CD4-positive, alpha-beta T cell treated with Interleukin-12 subunit alpha and Interleukin-12 subunit beta, for 1 hour (primary cell): ENCODE measurements around the gene ANTXRL.
"Not testable (repeated sequence)": the region's sequence is repeated elsewhere in the genome, so short reads cannot be mapped to it uniquely, and the experiment has no call there.

Source experiments
- DNase-seq: peaks from one replicate; pipeline ENCODE4 v3.0.0-alpha.2; 2020

ANTXRL gene

DNA sequence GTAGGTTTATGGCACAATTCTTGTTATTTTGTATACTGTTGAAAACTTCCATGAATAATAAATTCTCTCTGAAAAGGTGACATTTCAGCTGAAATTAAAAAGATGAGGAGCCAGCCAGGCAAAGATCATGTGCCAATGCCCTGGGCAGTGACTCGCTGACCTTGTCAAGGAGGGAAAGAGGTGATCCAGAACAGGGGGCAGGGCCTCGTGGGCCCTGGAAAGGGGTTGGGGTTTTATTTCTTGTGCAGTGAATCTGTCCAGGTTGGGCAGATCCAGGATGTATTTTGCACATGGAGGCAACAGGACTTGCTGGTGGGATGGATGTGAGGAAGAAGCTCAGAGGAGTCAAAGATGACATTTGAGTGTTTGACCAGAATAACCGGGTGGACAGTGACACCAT, 31.6 kb upstream of the ANTXRL start:
- not testable (repeated sequence) for DNase-seq

DNA sequence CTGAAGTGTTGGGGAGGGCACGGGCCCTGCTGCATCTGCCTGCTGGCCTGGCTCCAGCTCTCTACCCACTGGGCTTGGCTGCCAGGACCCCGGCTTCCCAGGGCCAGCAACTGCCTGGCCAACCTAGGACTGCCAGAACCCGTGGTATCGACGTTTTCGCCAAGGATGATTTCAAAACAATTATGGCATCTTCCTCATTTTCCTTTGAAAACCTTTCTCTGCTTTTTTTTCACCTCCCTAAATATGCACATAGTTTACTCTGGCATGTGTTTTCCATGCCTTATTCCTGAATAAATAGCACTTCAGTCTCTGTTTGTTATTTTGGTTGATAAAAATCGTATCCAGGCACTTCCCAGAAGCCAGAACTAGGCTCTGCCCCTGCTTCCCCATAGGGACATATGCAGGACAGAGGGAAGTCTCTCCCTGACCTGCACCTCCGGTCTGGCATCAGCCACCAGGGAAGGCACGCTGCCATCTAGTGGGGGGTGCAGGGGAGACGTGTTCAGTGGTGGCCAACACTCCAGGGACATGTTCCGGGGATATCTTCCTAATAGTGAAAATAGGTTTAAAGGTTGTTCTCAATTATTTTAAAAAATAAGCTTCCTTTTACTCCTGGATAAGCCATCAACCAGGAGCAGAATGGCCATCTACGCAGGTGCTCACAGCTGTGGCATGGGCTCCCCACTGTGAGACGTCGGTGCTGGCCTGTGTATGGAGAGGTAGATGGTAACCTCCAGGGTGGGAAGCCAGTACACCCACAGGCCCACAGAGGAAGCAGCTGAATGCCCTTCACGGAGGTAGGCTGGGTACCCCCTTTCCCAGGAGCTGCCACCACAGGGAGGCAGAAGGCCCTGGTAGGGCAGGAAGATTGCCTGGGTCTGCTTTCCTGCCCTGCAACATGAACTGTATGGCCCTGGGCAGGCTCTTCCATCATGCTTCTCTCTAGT, 30.7 kb upstream of the ANTXRL start:
- DNase-seq = peak; percentile 48

DNA sequence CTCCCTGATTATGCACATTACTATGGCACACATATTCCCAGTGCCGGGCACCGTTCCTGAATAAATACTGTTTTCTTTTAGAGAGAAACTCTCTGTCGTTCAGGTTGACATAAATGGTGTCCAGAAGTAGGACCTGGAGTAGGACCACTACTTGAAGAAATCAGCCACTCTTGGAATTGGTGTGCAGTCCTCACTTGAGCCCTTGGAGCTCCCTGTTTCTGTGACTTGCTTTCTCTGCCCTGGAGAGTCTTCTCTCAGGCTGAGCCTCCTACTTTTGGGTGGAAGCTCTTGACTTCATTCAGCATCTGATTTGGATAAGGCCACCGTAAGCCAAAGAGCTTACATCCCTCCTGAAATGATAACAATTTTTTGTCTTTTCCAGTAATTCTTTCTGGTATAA, 29.7 kb upstream of the ANTXRL start:
- no peak for DNase-seq

DNA sequence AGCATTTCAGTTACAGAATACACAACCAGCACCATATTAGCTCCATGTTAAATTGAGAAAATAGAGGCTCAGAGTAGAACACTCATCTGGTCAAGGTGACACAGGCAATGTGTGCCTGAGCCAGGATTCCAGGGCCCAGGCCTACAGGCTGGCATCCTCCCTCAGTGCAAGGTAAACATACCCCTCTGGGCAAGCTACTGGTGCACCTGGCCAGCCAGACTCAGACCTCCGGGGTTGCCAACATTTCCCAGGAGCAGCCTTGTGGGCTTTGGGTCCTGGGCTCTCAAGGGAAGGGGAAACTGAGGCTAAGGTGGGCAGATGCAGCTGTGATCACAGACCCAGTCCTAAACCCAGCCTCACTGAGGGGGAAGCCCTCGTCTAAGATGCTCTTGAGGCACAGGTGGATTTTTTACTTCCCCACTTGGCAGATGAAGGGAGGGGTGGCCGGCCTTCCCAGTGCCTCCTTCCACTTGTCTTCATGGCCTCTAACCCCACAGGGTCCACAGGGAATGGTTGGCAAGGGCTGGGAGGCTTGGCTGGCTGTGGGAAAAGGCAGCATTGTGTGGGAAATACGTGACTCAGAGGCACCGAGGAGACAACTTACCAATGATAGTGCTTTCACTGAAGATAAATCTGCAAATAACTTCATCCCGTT, 23.8 kb upstream of the ANTXRL start:
- DNase-seq = not testable (repeated sequence)

DNA sequence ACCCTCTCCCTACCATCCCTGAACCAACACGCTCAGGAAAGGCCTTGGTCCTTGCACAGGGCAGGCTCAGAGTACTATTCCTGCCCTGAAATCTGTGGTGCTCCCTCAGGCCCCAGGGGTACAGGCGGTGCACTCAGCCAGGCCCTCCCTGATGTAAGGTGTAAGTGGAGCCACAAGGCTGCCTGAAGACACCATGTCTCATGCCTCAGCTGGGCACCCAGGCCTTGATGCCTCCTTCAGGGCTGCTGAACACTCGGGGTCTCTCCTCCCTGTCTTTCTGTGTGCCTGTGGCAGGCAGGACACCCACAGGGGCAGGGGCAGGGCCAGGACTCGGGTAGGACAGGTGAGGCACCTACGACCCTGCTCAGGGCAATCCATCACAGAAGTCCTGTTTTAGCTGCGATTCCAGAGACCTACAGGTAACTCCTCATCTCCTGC, 22.9 kb upstream of the ANTXRL start:
- no peak for DNase-seq

DNA sequence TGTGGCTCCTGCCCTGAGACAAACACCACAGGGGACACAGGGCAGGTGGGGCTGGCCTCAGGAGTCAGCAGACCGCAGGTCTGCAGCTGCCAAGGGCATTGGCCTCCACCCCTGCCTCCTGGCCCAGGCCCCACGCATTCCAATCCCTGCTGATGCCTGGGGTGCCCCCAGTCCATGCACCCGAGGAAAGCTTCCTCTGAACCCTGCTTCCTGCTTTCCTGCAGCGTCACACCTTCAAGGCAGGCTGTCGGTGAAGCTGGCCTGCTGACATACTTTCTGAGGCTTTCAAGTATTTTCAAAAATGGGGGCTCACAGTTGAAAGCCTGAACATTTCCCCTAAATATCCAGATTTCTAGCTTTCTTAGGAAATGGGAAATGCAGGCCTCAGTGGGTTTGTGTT, 22.5 kb upstream of the ANTXRL start:
- no peak for DNase-seq

DNA sequence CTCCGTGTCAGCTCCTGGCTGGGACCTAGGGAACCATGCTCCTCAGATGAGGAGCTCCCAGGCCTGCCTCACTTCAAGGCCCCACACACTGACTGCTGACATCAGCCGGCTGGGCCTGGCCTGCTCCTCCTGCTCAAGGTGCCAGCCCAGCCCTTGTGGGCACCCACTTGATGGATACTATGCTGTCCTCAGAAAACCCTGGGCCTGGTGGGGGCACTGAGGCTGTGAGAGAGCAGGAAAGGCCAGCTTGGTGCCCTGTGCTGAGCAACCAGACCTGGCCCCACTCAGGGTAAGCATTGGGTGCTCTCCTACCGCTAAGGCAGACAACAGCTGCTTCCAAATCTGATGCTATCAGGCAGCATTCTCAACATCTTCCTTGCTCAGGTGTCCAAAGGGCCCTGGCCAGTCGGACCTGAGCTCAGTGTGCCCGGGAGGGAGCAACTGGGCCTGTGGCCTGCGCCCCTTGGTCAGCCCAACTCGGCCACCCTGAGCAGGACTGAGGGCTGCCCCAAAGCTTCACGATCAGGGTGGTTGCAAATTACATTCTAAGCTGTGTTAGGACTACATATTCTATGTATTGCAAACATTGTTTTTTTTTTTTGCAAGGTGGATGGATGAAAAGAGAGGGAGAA, 21.9 kb upstream of the ANTXRL start:
- no peak for DNase-seq

DNA sequence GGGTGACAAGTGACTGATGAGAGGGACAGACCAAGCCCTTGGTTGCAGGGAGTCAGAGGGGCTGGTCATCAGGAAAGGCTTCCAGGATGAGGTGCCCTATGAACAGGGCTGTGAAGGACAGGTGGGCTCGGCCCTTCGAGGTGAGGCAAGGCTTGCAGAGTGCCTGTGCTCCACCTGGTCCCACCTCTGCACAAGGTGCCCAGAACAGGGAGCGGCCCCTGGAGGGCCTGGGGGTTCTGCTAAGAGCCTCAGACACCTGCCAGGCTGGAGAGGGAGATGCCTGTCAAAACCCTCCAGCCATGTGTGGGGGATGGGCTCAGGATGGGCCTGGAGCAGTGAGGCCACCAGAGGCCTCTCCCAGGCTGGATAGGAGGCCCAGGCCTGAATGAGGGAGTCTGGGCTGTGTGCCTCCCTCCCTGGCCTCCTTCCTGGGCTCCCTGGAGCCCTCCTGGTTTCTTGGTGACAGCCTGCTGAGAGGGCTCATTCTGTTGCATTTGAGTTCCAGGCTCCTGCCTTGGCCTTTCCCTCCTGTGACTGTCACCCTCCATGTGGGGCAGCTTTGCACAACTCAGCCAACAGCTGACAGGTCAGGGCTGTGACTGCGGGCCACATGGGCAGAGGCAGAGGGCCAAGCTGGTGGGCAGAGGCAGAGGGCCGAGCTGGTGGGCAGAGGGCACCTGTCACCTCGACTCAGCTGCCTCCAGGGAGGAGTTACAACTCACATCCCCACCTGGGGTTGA, 21.1 kb upstream of the ANTXRL start:
- not testable (repeated sequence) for DNase-seq

DNA sequence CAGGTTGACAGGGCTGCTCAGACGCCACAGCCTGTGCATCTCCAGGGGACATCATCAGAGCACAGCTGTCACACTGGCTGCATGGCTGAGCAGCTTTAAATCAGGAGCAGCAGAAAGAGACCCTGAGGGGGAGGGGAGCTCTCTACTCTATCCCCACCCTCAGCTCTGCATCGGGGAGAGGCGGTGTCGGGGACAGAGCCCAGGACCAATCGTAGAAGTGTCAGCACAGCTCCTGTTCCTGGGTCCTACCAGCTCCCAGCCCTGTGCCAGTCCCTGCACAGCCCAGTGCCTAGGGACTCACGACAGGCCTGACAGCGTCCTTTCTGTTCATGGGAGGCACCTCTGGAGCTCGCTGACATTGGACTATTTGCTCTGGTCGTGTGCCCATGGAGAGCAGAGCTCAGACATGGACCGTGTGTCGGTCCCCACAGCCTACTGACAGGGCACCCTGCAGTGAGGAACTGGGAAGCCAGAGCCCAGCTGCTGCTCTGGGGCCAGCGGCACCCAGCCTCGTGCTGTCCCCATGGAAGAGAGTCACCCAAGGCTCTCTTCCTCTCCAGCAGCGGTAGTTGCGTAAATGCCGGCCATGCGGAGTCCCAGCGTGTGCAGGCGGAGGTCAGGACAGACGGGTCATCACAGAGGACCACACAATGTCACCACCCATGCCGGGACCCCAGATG, 20.4 kb upstream of the ANTXRL start:
- DNase-seq = no peak

DNA sequence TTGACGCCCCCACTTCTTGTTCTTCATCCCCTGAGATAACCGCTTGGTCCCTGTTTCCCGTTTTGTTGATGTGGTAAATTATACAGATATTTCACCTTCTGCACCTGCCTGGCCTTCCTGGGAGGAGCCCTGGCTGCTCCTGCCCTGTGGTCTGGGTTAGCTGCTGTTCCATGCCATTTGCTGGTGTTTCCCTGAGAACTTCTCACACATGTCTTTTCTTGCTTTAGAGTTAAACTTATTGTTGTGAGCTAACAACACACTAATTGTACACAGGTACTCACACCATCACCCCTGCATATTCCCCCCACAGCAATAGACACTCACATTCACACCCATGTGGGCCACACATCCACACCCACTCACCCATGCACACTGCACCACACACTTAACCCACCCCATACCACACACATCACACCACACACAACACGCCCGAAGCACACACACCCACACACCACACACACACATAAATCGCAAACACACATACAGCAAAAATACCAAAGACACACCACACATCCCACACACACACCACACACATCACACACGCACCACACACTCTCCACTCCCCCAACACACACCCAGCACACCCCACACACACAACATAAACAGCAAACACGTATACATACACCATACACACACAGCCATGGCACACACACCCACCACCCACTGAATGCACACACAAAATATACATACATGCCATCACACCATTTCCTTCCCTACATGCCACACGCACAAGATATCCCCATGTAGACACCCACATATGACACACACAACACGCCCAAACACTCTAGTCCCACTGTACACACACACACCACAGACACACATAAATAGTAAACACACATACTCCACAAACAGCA, 19.4 kb upstream of the ANTXRL start:
- DNase-seq = no peak

DNA sequence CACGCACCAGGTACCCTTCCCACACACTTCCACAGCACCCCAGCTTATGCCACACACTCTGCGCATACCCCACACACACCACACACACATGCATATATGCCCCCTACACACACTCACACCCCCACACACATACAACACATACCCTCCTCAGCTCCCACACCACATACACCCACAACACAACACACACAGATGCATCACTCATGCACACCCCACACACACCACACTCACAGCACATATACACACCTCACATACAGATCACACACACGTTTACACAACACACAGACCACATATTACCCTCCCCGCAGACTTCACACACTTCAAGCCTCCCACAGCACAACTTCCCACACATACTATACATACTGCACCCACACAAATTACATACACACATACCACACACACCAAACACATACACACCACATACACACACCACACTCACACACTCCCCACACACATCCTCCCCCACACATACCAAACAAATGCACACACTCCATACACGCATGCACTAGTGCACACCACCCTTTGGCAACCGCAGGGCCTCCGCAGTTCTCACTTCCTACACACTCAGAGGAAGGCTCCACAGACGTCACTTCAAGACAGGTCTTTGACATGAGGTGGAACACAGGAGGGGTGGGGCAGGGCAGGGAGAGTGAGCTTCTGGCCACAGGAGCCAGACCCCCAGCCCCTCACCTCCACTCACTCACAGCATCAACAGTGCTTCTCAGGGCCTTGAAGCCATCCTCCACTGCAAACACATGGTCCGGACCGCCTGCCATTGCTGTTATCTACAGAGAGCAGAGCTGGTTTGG, 18.5 kb upstream of the ANTXRL start:
- peak; percentile 56 for DNase-seq

DNA sequence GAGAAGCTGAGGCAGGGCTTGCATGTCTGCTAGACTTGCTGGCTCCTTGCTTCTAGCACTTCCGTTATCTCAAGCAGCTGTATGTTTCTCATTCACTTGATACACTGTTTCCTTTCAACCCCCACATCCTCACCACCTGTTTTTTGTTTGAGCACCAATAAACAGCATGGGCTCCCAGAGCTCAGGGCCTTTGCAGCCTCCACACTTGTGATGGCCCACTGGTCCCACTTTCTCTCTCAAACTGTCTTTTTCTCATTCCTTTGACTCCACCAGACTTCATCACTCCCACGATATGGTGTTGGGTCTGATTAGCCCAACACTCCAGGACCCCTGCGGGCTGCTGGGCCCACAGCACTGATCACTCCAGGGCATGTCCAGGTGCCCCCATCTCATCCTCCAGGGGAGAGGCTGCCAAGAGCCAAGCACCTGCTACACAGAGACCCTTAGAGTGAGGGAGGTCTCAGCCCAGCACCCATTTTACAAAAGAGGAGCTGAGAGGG, 17.2 kb upstream of the ANTXRL start:
- DNase-seq = peak; percentile 54

DNA sequence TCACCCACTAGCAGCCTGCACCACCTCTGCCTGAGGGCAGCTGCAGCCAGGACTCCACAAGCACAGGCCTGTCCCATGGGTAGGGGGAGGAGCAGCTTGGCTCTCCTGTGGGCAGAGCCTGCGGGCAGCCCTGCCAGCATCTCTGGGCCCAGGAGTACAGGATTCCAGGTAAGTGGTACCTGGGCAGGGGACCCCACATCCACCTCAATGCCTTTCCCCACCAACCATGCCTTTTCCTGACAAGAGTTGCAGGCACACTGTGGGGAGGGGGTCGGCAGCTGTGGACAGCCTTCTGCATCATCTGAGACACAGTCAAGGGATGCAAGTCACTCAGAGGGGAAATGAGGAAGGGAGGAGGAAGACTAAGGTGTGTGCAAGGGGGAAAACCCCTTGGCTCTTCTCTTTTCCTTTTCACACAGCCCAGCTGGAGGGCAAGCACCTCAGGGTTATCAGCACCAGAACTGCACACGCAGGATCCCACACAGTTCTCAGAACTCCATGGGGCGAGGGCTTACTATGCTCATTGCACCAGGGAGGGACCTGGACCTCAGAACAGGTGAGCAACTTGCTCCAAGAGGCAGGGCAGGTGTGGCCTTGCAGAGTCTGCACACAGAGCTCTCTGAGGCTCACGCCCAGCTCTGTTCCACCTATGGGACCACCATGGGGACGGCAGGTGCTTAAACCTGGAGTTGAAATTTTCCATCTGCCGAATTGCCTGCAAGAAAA, 16.5 kb upstream of the ANTXRL start:
- no peak for DNase-seq

DNA sequence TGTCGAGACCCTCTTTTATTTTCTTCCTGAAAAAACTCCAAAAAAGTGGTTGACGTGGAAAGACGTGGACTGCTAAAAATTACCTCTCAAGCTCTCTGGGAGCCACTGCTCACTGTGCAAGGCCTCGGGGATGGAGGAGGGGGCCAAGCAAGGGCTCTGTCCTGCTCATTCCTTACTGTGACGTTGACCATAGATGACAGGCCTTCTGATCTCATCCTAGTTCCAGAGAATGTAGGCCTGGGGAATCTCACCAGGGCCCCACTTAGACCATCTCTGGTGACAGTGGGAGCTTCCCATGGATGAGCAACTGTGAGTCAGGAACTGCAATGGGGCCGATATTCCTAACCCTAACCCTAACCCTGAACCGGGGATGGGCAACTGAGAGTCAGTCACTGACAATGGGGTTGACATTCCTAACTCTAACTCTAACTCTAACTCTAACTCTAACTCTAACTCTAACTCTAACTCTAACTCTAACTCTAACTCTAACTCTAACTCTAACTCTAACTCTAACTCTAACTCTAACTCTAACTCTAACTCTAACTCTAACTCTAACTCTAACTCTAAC, 15.8 kb upstream of the ANTXRL start:
- not testable (repeated sequence) for DNase-seq

DNA sequence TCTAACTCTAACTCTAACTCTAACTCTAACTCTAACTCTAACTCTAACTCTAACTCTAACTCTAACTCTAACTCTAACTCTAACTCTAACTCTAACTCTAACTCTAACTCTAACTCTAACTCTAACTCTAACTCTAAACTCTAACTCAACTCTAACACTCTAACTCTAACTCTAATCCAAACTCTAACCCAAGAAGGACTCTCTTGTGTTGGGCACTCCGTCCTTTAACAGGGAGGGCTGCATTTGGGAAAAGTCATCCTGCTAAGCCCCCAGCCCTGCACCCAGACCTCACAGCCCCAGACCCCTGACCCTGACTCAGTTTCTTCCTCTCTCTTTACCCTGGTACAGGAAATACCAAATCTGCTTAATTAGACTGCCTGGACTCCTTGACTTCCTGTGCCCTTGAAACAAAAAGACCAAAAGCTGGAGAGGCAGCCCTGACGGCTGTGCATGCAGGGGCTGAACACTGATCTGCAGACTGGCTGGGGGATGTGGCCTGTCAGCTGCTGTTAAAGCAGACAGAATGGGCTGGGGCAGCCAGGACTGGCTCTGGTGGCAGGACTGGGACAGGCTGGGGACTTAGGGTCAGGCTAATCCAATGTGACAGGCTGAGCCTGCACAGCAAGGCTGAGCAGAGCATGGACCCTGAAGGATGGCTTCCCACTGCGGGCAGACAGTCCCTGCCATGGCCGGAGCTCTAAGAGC, 14.8 kb upstream of the ANTXRL start:
- not testable (repeated sequence) for DNase-seq

DNA sequence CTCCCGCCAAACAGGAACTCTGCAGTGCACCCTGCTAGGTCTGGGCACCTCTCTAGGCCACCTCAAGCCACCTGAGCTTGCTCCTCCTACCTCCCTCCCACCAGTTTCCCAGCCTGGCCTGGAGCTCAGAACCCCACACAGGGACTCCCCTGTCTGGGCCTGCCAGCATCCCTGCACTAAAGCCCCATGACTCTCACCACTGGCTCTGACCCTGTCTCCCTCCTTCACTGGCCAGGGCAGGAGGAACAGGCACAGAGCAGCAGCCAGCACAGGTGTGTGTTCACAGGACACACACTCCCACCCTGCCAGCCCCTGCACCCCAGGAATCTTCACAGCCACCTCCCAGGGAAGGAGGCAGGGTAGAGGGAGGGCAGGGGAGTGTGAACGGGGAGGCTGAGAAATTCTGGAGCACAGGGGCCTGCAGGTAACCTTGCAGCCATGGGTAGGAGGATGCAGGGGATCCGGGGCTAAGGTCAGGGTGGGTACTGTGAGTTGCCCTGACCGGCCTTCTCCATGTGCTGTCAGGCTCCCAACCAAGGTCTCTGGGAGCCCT, 13.9 kb upstream of the ANTXRL start:
- DNase-seq = no peak

DNA sequence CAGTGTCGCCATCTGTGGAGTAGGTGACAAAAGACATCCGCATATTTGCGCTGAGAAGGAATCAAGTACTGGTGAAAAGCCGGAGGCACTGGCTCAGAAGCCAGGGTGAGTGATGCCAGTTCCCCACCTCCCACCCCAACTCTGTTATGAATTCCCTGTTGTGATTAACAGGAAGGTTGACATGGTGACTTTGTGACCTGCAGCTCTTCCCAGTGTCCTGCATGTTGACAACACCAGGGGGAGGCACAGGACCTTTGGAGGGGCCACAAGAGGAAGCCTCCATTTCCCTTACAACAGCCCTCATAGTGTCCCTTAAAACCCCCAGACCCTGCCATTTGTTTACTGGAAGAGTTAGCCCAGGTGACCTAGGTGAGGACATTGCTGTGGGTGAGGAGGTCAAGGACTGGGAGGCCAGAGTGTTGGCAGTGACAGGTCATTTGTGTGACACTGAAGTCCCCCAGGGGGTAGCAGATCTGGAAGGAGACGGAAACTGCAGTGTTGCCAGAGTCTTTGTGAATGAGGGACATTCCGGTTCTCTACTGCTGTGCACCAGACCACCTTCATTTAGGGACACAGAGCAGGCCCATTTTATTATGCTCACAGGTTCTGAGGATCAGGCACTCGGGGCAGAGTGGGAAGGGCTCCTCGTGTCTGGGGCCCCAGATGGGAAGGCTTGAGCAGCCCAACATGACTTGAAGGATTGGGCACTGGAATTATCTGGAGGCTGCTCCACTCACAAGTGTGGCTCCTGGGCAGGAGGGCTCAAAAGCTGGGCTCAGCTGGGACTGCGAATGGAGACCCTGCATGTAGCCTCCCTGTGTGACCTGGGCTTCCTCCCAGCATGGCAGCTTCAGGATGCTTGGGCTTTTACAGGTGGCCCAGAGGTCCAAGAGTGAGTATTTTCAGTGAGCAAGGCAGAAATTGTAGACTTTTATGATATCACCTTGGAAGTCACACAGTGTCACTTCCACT, 13.0 kb upstream of the ANTXRL start:
- no peak for DNase-seq
